ENCODE results near the gene JPH4. TPM values are rescaled to one million over a fixed set of nuclear protein-coding genes. Genes with fewer than 3 reads are reported as not detected.

Gene JPH4
- total and polyA plus RNA-seq, 2 of the 8 experiments (the other 6 are each of a cell fraction or from before 2014, with no cell fraction given) = 23.9 to 46.7 TPM

DNA sequence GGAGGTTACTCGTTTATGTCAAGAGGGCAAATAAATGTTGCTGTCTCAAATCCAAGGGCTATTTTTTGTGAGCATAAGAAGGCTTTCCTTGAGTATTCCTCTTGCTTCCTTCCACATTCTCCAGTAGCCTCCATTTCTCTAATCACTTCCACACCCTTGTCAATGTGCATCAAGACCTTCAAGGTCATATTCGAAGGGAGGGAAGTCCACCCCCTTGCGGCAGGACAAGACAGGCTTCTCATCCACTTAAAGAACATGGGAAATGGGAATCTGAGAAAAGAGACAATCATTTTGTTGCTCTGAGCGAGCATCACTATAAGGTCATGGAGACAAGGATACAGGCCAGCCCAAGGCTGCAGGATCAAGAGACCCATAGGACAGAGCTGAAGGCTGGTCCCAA is 44.4 kb upstream of the JPH4 start:
- no peak overlapping the region for H3K23ac ChIP-seq (ENCODE audit: insufficient read length)
- H4K5ac ChIP-seq (ENCODE audit: insufficient read length, low read depth, low read length) = no peak overlapping the region
- no peak overlapping the region for H2BK15ac ChIP-seq (ENCODE audit: low read length)
- H4K20me1 ChIP-seq (replicated peaks in 1 of 2; ENCODE audit: control insufficient read depth in 1 of 2, insufficient read depth in 2 of 2, low read length in 2 of 2) = no peaks in the 10 kb centered on the region
- no peak overlapping the region for H4K8ac ChIP-seq (ENCODE audit: extremely low read depth, insufficient read depth, low read length)
- POLR2A ChIA-PET (ENCODE audit: partially characterized antibody) = no interaction called here
- H3K4me3 ChIP-seq (ENCODE audit: extremely low read depth in 1 of 4, insufficient read depth in 2 of 4, low read depth in 3 of 4, low read length in 4 of 4) = no peak overlapping the region
- no peaks in the 10 kb centered on the region for H3K4me1 ChIP-seq (replicated peaks in 1 of 4; ENCODE audit: control insufficient read depth in 3 of 4, insufficient read depth in 4 of 4, low read length in 3 of 4)
- H2AFZ ChIP-seq (ENCODE audit: low read length) = no peak overlapping the region
- H2BK20ac ChIP-seq (ENCODE audit: low read length) = no peak overlapping the region
- H3K14ac ChIP-seq (ENCODE audit: insufficient read length) = no peak overlapping the region
- H3K9me3 ChIP-seq (ENCODE audit: insufficient read depth in 2 of 2, low read depth in 1 of 2, low read length in 1 of 2) = peaks cover 38 to 41% of the 10 kb centered on the region in 2 experiments
- no peaks in the 10 kb centered on the region for H3K23me2 ChIP-seq (ENCODE audit: low read depth, low read length)
- H3K4me2 ChIP-seq (ENCODE audit: insufficient read depth in 1 of 2, low read depth in 2 of 2, low read length in 2 of 2) = no peak overlapping the region
- no peaks in the 10 kb centered on the region for H3K27me3 ChIP-seq (replicated peaks in 1 of 4; ENCODE audit: control insufficient read depth in 3 of 4, extremely low read depth in 1 of 4, insufficient read depth in 3 of 4, low read length in 3 of 4)
- WGBS, 2 experiments (ENCODE audit: extremely low coverage in 1 of 2, insufficient coverage in 1 of 2, insufficient read length in 1 of 2, insufficient replicate concordance in 2 of 2, low coverage in 1 of 2, low lambda C conversion rate in 2 of 2, missing lambda C conversion rate in 1 of 2) = 82% methylated on average over 4 of the region's 4 CpGs; no CpG with 5 or more reads in 1 of the 2 experiments
- TF ChIP-seq POLR2A (IDR thresholded peaks at IDR 0.05; ENCODE audit: control extremely low read depth in 1 of 2, low read depth in 2 of 2, low read length in 2 of 2) = no peak
- H2BK5ac ChIP-seq (ENCODE audit: low read depth, low read length) = no peak overlapping the region
- no peak overlapping the region for H2AK5ac ChIP-seq (ENCODE audit: low read depth, low read length)
- H4K91ac ChIP-seq (replicated peaks; ENCODE audit: insufficient read length, low read length) = no peak overlapping the region
- FAIRE-seq (no peak), DNase-seq (ENCODE audit: low read depth in 1 of 2, low spot score in 2 of 2) (no peak)
- CTCF ChIA-PET (ENCODE audit: partially characterized antibody) = interaction anchor here (6.5 kb wide), 1 partner anchor 9 kb away, joined by 36 read pairs; no protein-coding TSS in a partner anchor
- H2BK120ac ChIP-seq (replicated peaks; ENCODE audit: low read depth, low read length) = no peak overlapping the region
- no peak overlapping the region for H3K4ac ChIP-seq (replicated peaks; ENCODE audit: insufficient read length, low read depth, low read length)
- H3K18ac ChIP-seq (ENCODE audit: extremely low read depth, low read length) = no peak overlapping the region
- H3K9ac ChIP-seq (replicated peaks in 1 of 4; ENCODE audit: extremely low read depth in 1 of 4, low read depth in 3 of 4, low read length in 3 of 4) = no peak overlapping the region
- H2BK12ac ChIP-seq (ENCODE audit: low read depth, low read length) = no peak overlapping the region
- H3K79me2 ChIP-seq (ENCODE audit: control insufficient read depth in 1 of 2, insufficient read depth in 2 of 2, low read length in 2 of 2) = no peaks in the 10 kb centered on the region
- no peak overlapping the region for H3K56ac ChIP-seq (replicated peaks; ENCODE audit: insufficient read length, low read depth, low read length)
- H3K36me3 ChIP-seq (ENCODE audit: control insufficient read depth in 2 of 4, insufficient read depth in 4 of 4, low read length in 3 of 4) = no peaks in the 10 kb centered on the region
- H3K27ac ChIP-seq (ENCODE audit: low read depth, low read length) = no peak overlapping the region
- no peaks in the 10 kb centered on the region for H3K79me1 ChIP-seq (ENCODE audit: low read depth, low read length)

Measured in H1 (cell line).